HepG2 (cell line): ENCODE measurements around the gene TAF1B. TPM values are rescaled to one million over a fixed set of nuclear protein-coding genes. Genes with fewer than 3 reads are reported as not detected.

Source experiments
- JUND ChIP-seq: sonication (generic); formaldehyde crosslinking; IDR thresholded peaks from 2 replicates; pipeline ENCODE4 v1.8.0; 2022; ENCODE audit warnings: mild to moderate bottlenecking, missing genetic modification reagents
- KDM4B ChIP-seq: sonication (generic); formaldehyde crosslinking; IDR thresholded peaks from 2 replicates; pipeline ENCODE4 v1.4.0; 2020; ENCODE audit warnings: missing genetic modification reagents
- KDM5B ChIP-seq: sonication (generic); formaldehyde crosslinking; IDR thresholded peaks from 2 replicates; pipeline ENCODE4 v1.4.0; 2020; ENCODE audit warnings: missing genetic modification reagents, mild to moderate bottlenecking, borderline replicate concordance
- MLX ChIP-seq: IDR thresholded peaks from 2 replicates; pipeline ENCODE4 v1.6.1; 2016
- NR3C1 ChIP-seq: sonication (generic); formaldehyde crosslinking; IDR thresholded peaks from 2 replicates; pipeline ENCODE4 v1.4.0; 2020; ENCODE audit warnings: missing genetic modification reagents
- PHF5A ChIP-seq: IDR thresholded peaks from one replicate; pipeline ENCODE4 v1.6.1; 2018; ENCODE audit warnings: low read depth, missing genetic modification reagents; ENCODE audit not compliant: unreplicated experiment
- RFX3 ChIP-seq: IDR thresholded peaks from 2 replicates; pipeline ENCODE4 v1.6.1; 2016; ENCODE audit warnings: missing biosample characterization, missing genetic modification reagents
- SAFB2 ChIP-seq: sonication (generic); formaldehyde crosslinking; IDR thresholded peaks from 2 replicates; pipeline ENCODE4 v1.5.1; 2020; ENCODE audit warnings: missing genetic modification reagents, low read depth, mild to moderate bottlenecking, borderline replicate concordance
- SATB2 ChIP-seq: sonication (generic); formaldehyde crosslinking; IDR thresholded peaks from 2 replicates; pipeline ENCODE4 v1.5.0; 2020; ENCODE audit warnings: missing genetic modification reagents
- SIX1 ChIP-seq: sonication (generic); formaldehyde crosslinking; IDR thresholded peaks from 2 replicates; pipeline ENCODE4 v1.4.0; 2020; ENCODE audit warnings: missing genetic modification reagents, borderline replicate concordance
- STAT5B ChIP-seq: sonication (generic); formaldehyde crosslinking; IDR thresholded peaks from 2 replicates; pipeline ENCODE4 v1.4.0; 2020; ENCODE audit warnings: missing genetic modification reagents
- TCF7L2 ChIP-seq: IDR thresholded peaks from 2 replicates; pipeline ENCODE4 v1.6.1; 2011; ENCODE audit warnings: mild to moderate bottlenecking, low read depth, low read length, moderate library complexity
- U2AF2 ChIP-seq: fragments of 200-400 bp; formaldehyde crosslinking; IDR thresholded peaks from 2 replicates; pipeline ENCODE4 v1.6.1; 2017; ENCODE audit warnings: low read depth, mild to moderate bottlenecking, low read length
- WIZ ChIP-seq: sonication (generic); formaldehyde crosslinking; IDR thresholded peaks from 2 replicates; pipeline ENCODE4 v1.5.1; 2020; ENCODE audit warnings: mild to moderate bottlenecking, missing genetic modification reagents
- ZBTB14 ChIP-seq: sonication (generic); formaldehyde crosslinking; IDR thresholded peaks from 2 replicates; pipeline ENCODE4 v1.4.0; 2020; ENCODE audit warnings: missing genetic modification reagents
- ZC3H4 ChIP-seq: sonication (generic); formaldehyde crosslinking; IDR thresholded peaks from 2 replicates; pipeline ENCODE4 v1.4.0; 2020; ENCODE audit warnings: missing genetic modification reagents, borderline replicate concordance
- ZNF615 ChIP-seq: sonication (generic); formaldehyde crosslinking; IDR thresholded peaks from 2 replicates; pipeline ENCODE4 v1.5.0; 2020; ENCODE audit warnings: mild to moderate bottlenecking, missing genetic modification reagents, borderline replicate concordance
- ZNF737 ChIP-seq: sonication (generic); formaldehyde crosslinking; IDR thresholded peaks from 2 replicates; pipeline ENCODE4 v1.5.0; 2020; ENCODE audit warnings: missing genetic modification reagents, mild to moderate bottlenecking, borderline replicate concordance
- ZNF83 ChIP-seq: sonication (generic); formaldehyde crosslinking; IDR thresholded peaks from 2 replicates; pipeline ENCODE4 v1.4.0; 2020; ENCODE audit warnings: missing genetic modification reagents, mild to moderate bottlenecking, borderline replicate concordance
- ZNF879 ChIP-seq: sonication (generic); formaldehyde crosslinking; IDR thresholded peaks from 2 replicates; pipeline ENCODE4 v1.8.1; 2023; ENCODE audit warnings: missing genetic modification reagents
- polyA plus RNA-seq, 8 experiments: library from polyadenylated mRNA; depleted of rRNA in 3 of 8; stranded (reverse) in 7 of 8; unstranded in 1 of 8; fragments of >200 nt; fragmentation: Illumina TruSeq in 4 of 8; extraction: Trizol in 4 of 8; gene quantifications; 2 replicates each; pipeline versions ENCODE4 v1.2.1 to v1.2.3, GENCODE V29; 2011 to 2016; ENCODE audit warnings: low read depth in 4 of 8, missing spikeins in 1 of 8, mixed read lengths in 1 of 8; ENCODE audit not compliant: insufficient read depth in 1 of 8
- total RNA-seq, 5 experiments: library from RNA; depleted of rRNA; stranded (reverse); fragments of >200 nt; fragmentation: Illumina TruSeq; extraction: Trizol; gene quantifications; 2 replicates each; pipeline ENCODE4 v1.2.3, GENCODE V29; 2016; ENCODE audit warnings: low read depth in 1 of 5
- TF ChIP-seq, protein P1 (sequence below), 2 experiments: sonication (generic) in 1 of 2; formaldehyde crosslinking in 1 of 2; IDR thresholded peaks; 2 replicates each; pipeline versions ENCODE4 v1.4.0 to v1.6.1; 2018 to 2020; ENCODE audit warnings: missing genetic modification reagents in 2 of 2, borderline replicate concordance in 1 of 2, low read depth in 1 of 2, mild to moderate bottlenecking in 1 of 2, missing biosample characterization in 1 of 2
- TF ChIP-seq, protein P2 (sequence below): sonication (generic); formaldehyde crosslinking; IDR thresholded peaks from 2 replicates; pipeline ENCODE4 v1.4.0; 2020; ENCODE audit warnings: missing genetic modification reagents, mild to moderate bottlenecking, borderline replicate concordance
- TF ChIP-seq, protein P3 (sequence below): fragments of 450-650 bp; IDR thresholded peaks from 2 replicates; pipeline ENCODE4 v1.6.1; 2017

The TAF1B gene
- total and polyA plus RNA-seq, 2 of the 13 experiments (the other 11 are each of a cell fraction or from before 2014, with no cell fraction given) = 13.3 to 27.7 TPM

DNA sequence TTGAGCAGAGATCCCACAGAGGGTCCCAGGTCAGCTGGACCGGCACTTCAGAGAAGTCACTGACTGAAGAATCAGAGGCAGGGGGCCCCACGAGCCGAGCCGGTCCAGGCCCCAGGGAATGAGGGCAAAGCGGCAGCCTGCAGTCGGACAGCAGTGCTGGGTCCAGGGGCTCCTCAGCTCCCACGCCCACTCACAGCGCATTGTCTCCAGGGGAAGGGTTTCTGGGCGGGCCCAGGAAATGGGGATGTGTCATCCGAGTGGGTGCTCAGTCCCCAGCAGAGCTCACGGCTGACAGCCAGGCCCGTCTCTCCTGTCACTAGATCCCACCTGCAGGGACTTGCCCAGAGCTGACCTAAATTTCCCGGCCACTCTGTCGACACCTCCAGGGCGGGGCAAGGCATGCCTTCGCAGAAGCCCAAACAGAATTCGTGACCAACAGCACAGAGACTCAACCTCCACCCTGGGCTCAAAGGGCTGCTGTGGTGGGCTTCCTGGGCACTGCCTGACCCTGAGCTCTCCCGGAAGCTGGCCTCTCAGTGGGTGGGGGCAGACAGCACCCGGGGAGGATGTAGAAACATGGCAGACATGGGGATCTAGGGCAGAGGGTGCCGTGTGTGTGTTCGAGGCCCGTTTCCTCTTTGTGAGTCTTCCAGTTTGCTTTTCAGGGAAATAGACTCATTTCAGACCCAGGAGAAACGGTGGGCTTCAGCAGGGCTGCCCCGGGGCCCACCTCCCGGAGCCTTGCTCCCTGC is 42.1 kb upstream of the TAF1B start (continued):
- TF ChIP-seq, protein P1, sequence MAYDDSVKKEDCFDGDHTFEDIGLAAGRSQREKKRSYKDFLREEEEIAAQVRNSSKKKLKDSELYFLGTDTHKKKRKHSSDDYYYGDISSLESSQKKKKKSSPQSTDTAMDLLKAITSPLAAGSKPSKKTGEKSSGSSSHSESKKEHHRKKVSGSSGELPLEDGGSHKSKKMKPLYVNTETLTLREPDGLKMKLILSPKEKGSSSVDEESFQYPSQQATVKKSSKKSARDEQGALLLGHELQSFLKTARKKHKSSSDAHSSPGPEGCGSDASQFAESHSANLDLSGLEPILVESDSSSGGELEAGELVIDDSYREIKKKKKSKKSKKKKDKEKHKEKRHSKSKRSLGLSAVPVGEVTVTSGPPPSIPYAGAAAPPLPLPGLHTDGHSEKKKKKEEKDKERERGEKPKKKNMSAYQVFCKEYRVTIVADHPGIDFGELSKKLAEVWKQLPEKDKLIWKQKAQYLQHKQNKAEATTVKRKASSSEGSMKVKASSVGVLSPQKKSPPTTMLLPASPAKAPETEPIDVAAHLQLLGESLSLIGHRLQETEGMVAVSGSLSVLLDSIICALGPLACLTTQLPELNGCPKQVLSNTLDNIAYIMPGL (CRISPR knock-in tag; IDR thresholded peaks at IDR 0.05; ENCODE audit: borderline replicate concordance in 1 of 2, low read depth in 1 of 2) = peak in 1 of 2 experiments; percentile 20; a peak in 1 of 4 replicates
- TF ChIP-seq WIZ (no peak), RFX3 (no peak), U2AF2 (no peak), STAT5B (CRISPR knock-in tag) (no peak), ZNF737 (CRISPR knock-in tag) (no peak), ZC3H4 (CRISPR knock-in tag) (no peak), SIX1 (no peak), ZNF615 (CRISPR knock-in tag) (no peak), ZNF879 (CRISPR knock-in tag) (no peak), ZBTB14 (CRISPR knock-in tag) (no peak), JUND (no peak), SATB2 (CRISPR knock-in tag) (no peak), MLX (CRISPR knock-in tag) (no peak), KDM4B (CRISPR knock-in tag) (no peak), PHF5A (CRISPR knock-in tag) (no peak), KDM5B (CRISPR knock-in tag) (peak; percentile 31; the same call in 1 of the 2 replicates), NR3C1 (no peak), TCF7L2 (no peak), ZNF83 (CRISPR knock-in tag) (no peak), SAFB2 (CRISPR knock-in tag) (no peak)
- TF ChIP-seq, protein P2, sequence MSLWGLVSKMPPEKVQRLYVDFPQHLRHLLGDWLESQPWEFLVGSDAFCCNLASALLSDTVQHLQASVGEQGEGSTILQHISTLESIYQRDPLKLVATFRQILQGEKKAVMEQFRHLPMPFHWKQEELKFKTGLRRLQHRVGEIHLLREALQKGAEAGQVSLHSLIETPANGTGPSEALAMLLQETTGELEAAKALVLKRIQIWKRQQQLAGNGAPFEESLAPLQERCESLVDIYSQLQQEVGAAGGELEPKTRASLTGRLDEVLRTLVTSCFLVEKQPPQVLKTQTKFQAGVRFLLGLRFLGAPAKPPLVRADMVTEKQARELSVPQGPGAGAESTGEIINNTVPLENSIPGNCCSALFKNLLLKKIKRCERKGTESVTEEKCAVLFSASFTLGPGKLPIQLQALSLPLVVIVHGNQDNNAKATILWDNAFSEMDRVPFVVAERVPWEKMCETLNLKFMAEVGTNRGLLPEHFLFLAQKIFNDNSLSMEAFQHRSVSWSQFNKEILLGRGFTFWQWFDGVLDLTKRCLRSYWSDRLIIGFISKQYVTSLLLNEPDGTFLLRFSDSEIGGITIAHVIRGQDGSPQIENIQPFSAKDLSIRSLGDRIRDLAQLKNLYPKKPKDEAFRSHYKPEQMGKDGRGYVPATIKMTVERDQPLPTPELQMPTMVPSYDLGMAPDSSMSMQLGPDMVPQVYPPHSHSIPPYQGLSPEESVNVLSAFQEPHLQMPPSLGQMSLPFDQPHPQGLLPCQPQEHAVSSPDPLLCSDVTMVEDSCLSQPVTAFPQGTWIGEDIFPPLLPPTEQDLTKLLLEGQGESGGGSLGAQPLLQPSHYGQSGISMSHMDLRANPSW (CRISPR knock-in tag) = peak; percentile 41; the same call in 1 of the 2 replicates
- TF ChIP-seq, protein P3, sequence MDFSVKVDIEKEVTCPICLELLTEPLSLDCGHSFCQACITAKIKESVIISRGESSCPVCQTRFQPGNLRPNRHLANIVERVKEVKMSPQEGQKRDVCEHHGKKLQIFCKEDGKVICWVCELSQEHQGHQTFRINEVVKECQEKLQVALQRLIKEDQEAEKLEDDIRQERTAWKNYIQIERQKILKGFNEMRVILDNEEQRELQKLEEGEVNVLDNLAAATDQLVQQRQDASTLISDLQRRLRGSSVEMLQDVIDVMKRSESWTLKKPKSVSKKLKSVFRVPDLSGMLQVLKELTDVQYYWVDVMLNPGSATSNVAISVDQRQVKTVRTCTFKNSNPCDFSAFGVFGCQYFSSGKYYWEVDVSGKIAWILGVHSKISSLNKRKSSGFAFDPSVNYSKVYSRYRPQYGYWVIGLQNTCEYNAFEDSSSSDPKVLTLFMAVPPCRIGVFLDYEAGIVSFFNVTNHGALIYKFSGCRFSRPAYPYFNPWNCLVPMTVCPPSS = no peak
